Measurements from ENCODE around the gene TLE7. TPM values are rescaled to one million over a fixed set of nuclear protein-coding genes. Genes with fewer than 3 reads are reported as not detected.

The TLE7 gene
- total RNA-seq, 6 experiments from 2014 or later: not detected

DNA sequence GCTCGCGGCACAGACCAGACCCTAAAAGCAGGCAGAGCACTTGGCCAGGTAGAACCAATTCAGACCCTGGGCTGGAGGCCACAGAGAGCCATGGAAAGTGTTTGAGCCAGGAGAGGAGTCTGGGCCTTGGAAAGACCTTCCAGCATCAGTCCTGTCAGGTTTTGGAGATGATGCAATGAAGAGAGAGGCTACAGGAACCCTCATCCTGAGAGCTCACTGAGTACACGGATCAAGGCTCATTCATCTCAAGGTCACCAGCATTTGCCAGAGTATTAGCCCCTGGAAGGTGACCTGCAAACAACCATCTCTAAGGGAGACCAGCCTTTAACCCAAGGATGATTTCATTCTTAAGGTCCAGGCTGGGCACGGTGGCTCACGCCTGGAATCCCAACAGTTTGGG is 27.8 kb downstream of the TLE7 start:
- 83% methylated on average over 3 of the region's 5 CpGs for WGBS (ENCODE audit: insufficient coverage, low coverage, low lambda C conversion rate, missing lambda C conversion rate)
- Histone ChIP-seq H3K27me3 (no peaks in the 10 kb centered on the region), H3K36me3 (no peaks in the 10 kb centered on the region), H3K9me3 (no peaks in the 10 kb centered on the region), H3K27ac (no peak overlapping the region), H3K4me3 (no peak overlapping the region), H3K4me1 (no peaks in the 10 kb centered on the region)
- no peak for ATAC-seq
- TF ChIP-seq POLR2A (IDR thresholded peaks at IDR 0.05): no peak
- TF ChIP-seq, protein P1, sequence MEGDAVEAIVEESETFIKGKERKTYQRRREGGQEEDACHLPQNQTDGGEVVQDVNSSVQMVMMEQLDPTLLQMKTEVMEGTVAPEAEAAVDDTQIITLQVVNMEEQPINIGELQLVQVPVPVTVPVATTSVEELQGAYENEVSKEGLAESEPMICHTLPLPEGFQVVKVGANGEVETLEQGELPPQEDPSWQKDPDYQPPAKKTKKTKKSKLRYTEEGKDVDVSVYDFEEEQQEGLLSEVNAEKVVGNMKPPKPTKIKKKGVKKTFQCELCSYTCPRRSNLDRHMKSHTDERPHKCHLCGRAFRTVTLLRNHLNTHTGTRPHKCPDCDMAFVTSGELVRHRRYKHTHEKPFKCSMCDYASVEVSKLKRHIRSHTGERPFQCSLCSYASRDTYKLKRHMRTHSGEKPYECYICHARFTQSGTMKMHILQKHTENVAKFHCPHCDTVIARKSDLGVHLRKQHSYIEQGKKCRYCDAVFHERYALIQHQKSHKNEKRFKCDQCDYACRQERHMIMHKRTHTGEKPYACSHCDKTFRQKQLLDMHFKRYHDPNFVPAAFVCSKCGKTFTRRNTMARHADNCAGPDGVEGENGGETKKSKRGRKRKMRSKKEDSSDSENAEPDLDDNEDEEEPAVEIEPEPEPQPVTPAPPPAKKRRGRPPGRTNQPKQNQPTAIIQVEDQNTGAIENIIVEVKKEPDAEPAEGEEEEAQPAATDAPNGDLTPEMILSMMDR (IDR thresholded peaks at IDR 0.05): no peak
- no peak for DNase-seq
- intact Hi-C loops (cut with DNase I): loop anchor here (5.0 to 10.0 kb wide), 4 partner anchors 81 to 201 kb away; no protein-coding TSS in a partner anchor

DNA sequence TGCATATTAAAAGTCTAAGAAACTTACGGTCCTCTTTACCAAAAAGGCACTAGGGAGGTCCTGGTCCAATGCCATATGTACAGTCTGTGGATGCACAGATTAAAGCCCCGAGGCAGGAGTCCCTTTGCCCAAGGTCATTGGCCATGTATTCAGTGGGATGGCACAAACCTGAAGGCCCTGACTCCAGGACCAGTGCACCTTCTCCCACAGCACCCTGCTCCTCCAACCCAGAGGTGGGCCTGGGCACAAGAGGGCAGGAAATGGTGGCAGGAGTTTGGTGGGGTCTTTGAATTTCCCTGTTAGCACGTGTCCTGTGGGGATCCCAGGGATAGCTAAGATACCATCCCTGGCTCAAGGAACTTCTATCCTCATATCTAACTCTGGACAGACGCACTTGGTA is 28.5 kb downstream of the TLE7 start:
- Histone ChIP-seq H3K4me1 (no peaks in the 10 kb centered on the region), H3K9me3 (no peaks in the 10 kb centered on the region), H3K4me3 (no peak overlapping the region), H3K27ac (no peak overlapping the region), H3K36me3 (no peaks in the 10 kb centered on the region), H3K27me3 (no peaks in the 10 kb centered on the region)
- ATAC-seq: no peak
- intact Hi-C loops (cut with DNase I): loop anchor here (5.0 to 10.0 kb wide), 4 partner anchors 81 to 201 kb away; no protein-coding TSS in a partner anchor
- TF ChIP-seq, protein P1 (IDR thresholded peaks at IDR 0.05): no peak
- no peak for TF ChIP-seq POLR2A (IDR thresholded peaks at IDR 0.05)
- no peak for DNase-seq
- 54% methylated on average over 3 of the region's 4 CpGs for WGBS (ENCODE audit: insufficient coverage, low coverage, low lambda C conversion rate, missing lambda C conversion rate)

DNA sequence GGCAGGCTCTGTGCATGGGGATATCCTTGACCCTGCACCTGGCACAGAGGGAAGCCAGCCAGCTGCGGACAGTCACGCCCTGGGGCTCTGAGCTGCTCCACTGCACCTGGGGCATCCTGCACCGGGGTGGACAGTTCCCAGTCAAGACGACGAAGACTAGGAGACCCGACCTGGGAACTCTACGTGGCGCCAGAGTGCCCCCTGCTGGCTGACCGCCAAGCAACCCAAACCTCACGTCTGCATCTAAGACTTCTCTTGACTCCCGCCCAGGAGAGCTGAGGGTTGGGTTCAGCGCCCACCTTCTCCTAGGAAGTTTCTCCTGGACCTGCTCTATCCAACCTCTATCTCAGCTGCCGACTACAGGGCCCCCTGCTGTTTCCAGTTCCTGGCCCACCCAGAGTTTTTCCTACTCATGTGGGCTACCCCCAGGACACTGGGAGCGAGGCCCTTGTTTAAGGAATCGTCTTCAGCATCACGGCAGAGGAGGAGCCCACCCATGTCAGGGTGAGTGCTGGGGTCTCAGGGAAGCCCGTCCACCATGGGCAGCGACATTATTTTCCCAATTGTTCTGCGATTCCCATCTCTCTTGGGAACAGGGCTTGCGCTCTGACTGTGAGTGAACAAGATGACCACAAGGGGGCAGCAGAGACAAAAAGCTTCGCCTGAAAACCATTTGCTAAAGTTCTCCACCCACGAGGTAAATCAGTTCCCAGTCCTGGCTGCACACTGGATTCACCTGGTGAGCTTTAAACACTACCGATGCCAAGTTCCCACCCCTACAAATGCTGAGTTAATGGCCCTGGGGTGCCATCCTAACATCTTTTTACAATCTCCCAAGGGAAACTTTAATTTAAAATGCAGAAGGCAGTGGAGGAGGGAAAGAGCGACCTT is 29.3 kb downstream of the TLE7 start:
- WGBS (ENCODE audit: insufficient coverage, low coverage, low lambda C conversion rate, missing lambda C conversion rate): 9% methylated on average over 13 of the region's 24 CpGs
- peak; percentile 90 to 97 (median 93) for ATAC-seq
- Histone ChIP-seq H3K27me3 (no peaks in the 10 kb centered on the region), H3K4me3 (no peak overlapping the region), H3K36me3 (no peaks in the 10 kb centered on the region), H3K9me3 (no peaks in the 10 kb centered on the region), H3K27ac (no peak overlapping the region), H3K4me1 (no peaks in the 10 kb centered on the region)
- TF ChIP-seq, protein P1 (IDR thresholded peaks at IDR 0.05): peak; percentile 86 to 91 (median 88)
- no peak for TF ChIP-seq POLR2A (IDR thresholded peaks at IDR 0.05)
- intact Hi-C loops (cut with DNase I): loop anchor here (5.0 to 10.0 kb wide), 4 partner anchors 82 to 202 kb away; no protein-coding TSS in a partner anchor
- peak; percentile 46 to 78 (median 63) for DNase-seq

DNA sequence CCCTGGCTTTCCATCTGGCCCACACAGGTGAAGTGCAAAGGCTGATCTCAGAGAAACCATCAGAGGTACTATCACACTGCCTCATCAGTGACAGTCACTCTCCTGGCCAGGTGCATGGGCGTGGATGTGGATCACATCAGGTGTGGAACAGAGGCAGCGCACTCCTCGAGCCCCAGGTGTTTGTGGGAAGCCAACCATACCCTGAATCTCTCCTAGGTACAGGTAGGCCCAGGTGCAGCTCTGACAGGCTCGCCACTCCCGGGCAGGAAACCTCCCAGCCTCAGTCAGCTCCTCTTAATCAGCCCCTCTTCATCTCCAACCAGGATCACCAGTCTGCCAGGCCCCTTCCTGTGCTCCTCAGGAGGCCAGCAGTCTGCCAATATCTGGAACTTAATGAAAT is 31.7 kb downstream of the TLE7 start:
- TF ChIP-seq, protein P1 (IDR thresholded peaks at IDR 0.05): no peak
- TF ChIP-seq POLR2A (IDR thresholded peaks at IDR 0.05): no peak
- Histone ChIP-seq H3K9me3 (no peaks in the 10 kb centered on the region), H3K27me3 (no peaks in the 10 kb centered on the region), H3K4me1 (no peaks in the 10 kb centered on the region), H3K27ac (no peak overlapping the region), H3K36me3 (no peaks in the 10 kb centered on the region), H3K4me3 (no peak overlapping the region)
- no peak for DNase-seq
- no peak for ATAC-seq
- WGBS (ENCODE audit: insufficient coverage, low coverage, low lambda C conversion rate, missing lambda C conversion rate): no CpG with 5 or more reads among the region's 5 CpGs
- intact Hi-C loops (cut with DNase I): loop anchor here (5.0 to 10.0 kb wide), 4 partner anchors 85 to 205 kb away; no protein-coding TSS in a partner anchor

All from right lobe of liver (tissue), 6 donors.